Ramos (cell line): ENCODE measurements around the gene RAD9A.

Source experiments
- in situ Hi-C: fragments of 300-500 bp; cut with MboI; formaldehyde crosslinking; loops from one replicate; pipeline ENCODE4 v1.14.3; 2022; ENCODE audit warnings: low sequenced_read_pairs; ENCODE audit not compliant: unreplicated experiment

RAD9A gene

DNA sequence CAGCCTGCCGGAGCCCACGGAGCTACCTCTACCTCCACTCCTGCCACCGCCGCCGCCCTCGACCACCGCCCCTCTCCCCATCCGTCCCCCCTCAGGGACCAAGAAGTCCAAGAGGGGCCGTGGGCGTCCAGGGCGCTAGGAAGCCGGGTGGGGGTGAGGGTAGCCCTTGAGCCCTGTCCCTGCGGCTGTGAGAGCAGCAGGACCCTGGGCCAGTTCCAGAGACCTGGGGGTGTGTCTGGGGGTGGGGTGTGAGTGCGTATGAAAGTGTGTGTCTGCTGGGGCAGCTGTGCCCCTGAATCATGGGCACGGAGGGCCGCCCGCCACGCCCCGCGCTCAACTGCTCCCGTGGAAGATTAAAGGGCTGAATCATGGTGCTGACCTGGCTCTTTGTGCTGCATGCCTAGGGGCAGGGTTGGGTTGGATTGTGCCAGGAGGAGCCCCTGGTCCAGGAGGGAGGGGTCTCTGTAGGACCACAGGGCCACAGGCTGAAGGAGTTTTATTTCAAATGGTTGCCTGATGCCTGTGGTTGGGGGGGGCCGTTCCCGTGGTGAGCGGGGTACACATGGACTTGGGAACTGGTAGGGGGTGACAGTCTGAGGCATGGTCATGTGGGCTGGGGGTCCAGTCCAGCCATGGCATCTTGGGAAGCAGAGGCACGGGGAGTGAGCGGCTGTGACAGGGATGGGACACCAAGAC, 43.4 kb downstream of the RAD9A start:
- in situ Hi-C loops = no loop called here

DNA sequence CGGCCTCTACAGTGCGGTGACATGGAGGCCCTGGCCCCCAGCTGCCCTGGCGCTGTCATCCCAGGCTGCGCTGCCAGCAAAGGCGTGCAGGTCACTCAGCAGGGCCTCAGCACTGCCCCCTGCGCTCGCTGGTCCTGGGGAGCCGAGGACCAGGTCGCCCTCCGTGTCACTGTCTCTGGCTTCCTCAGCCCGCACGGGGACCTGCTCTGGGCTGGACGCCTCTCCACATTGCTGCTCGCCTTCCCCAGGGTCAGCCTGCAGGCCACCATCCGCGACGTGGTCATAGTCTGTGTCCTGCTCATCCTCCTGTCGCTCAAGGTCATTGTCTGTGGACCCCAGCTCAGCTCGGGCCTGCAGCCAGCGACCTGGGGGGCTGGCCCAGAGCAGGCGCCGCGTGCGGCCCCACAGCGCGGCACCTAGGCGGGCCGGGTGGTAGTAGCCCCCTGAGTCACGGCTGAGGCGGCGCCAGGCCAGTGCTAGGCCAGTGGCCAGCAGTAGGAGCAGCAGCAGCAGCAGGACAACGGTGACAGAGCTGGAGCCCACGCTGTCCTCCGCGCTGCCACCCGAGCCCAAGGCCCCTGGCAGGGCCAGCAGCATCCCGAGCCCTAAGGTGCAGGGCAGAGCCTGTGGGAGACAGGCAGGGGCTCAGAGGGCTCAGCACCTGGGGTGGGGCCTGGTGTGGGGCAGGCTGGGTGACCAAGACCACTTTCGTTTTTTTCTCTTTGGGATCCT, 44.1 kb downstream of the RAD9A start:
- in situ Hi-C loops = no loop called here

DNA sequence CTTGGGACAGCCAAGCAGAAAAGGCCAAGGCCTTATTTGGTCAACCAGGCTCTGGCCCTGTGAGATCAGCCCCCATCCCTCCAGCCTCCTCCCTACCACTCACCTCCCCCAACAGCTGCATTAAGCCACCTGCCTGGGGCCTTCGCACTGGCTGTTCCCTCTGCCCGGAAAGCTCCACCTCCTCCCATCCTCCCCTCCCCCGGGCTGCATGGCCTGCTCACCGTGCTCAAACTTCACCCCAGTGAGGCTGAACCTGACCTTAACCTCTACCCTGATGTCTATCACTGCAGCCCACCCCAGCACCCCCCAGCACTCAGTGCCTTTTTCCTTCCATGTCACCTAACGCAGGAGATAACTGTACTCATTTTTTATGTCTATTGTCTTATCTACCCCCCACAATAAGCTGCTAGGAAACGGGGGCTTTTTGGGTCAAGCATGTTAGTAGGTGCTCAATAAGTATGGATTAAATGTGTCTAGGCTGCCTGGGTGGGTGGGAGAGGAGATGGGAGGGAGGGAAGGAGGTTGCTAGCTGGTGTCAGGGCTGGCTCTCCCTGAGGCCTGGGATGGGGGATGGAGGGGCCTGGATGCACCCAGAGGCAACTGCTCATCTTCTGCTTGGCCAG, 44.8 kb downstream of the RAD9A start:
- in situ Hi-C loops = no loop called here

DNA sequence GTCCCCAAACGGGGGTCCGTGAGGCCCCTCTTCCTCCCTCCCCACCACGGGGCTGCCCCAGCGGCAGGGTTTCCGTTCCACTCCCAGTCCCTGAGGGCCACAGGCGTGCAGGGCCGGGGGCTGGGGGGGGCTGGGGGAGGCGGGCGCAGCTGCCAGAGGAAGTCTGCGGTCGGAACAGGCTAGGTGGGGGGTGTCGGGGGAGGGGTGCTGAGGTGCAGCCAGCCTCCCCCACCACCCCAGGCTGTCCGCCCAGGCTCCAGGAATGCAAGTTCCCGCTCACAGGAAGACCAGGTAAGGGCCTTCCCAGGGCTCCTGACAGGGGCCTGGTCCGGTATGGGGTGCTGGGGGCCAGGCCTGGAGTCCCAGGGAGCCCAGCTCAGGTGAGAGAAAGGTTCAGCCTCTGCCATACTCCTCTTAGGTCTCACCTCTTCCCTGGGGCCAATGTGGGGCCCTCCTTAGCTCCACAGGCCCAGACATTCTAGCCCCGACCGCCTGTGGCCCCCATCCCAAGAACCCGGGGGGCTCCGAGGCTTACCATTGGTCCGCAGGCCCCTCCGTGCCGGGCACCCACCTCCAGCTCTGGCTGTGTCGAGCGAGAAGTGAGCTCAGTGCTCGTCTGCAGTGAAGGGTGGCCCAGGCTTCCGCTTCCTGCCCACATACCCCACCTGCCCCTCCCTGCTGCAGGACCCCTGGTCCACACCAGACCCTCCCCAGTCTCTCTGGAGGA, 45.5 kb downstream of the RAD9A start, which contains the start of gene PTPRCAP:
Gene PTPRCAP (minus strand): TSS at position 601 of the 727 bp plus-strand sequence. CDS start 63 bp downstream, at position 538.
- in situ Hi-C loops = no loop called here

DNA sequence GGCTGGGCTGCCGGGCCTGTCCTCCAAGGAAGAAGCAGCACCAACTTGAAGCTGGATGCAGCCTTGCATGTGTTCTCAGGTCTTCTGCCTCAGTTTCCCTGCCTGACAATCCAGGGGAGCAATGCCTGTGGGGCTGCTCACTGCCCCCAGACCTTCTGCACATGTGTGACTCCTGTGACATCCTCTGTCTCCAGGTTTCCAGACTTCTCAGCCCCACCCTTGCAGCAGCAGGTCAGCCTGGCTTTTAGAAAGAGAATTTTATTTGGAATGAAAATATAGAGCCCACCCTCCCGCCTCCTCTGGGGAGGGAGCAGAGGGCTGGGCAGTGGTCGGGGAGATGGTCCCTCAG, 46.0 kb downstream of the RAD9A start:
- in situ Hi-C loops = no loop called here

DNA sequence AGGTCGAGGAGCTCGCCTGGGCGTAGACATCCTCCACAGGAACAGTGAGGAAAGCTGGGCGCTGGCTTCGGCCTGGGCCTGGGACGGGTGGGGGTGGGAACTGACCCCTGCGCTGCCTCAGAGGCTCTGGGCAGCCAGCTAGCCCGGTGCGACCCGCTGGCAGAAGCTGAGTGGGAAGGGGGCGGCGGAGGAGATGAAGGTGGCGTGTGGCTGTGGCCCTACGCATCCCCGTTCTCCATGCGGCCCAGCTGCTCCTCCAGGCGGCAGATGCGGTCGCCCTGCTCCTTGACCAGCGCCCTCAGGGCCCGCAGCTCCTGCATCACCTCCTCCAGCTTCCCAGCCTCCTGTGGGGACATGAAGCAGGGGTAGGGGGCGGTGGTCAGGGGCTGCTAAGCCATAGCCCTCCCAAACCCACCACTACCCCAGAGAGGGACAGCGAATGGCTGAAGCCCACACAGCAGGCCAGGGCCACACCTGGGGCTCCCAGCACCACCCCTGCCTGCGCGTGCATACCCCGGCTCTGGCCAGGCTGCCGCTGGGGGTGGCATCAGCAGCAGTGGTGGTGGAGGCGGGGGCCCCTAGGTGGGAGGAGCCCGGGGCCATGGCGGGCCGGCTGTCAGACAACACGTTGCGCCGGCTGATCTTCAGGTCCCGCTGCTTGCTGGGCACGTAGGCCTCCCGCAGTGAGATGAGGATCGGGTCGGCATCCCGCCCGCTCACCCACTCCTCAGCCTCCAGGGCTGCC, 46.5 kb downstream of the RAD9A start:
- in situ Hi-C loops = no loop called here

DNA sequence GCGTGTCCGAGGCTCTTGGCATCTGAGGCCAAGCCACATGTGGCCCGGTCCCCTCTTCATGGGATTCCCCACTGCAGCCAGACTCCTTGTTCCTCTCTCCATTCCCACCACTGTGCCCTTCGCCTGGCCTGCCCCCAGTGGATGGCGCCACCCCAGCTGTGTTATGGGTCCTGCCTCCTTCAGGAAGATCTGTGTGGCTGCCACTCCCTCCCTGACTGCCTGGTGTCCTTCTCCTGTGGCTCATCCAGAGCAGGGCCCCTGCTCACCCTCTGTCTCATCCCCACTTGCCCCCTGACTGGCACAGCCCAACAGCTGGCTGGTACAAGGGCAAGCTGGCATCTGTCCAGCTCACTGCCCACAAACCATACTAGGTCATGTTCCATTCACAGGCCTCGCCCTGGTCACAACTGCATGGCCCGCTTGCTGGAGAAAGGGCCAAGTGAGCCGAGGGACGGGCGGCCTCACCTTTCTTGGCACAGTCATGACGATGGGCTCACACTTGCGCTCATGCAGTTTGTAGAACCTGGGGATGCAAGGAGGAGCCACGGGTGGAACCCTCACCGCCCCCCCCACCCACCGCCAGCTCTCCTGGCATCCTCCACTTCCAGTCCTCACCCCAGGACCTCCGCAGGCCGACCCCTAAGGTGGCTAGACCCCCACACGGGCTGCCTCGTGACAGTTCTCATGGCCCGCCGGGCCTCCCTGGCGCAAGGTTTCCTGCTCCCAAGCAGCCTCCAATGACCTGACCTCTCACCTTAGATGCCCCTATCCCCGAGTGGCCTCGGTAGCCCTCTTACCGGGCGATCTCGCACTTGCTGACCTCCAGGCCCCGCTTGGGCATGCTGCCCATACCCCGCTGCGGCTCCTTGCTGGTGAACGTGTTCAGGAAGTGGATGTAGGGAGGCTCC, 47.8 kb downstream of the RAD9A start:
- in situ Hi-C loops = no loop called here

DNA sequence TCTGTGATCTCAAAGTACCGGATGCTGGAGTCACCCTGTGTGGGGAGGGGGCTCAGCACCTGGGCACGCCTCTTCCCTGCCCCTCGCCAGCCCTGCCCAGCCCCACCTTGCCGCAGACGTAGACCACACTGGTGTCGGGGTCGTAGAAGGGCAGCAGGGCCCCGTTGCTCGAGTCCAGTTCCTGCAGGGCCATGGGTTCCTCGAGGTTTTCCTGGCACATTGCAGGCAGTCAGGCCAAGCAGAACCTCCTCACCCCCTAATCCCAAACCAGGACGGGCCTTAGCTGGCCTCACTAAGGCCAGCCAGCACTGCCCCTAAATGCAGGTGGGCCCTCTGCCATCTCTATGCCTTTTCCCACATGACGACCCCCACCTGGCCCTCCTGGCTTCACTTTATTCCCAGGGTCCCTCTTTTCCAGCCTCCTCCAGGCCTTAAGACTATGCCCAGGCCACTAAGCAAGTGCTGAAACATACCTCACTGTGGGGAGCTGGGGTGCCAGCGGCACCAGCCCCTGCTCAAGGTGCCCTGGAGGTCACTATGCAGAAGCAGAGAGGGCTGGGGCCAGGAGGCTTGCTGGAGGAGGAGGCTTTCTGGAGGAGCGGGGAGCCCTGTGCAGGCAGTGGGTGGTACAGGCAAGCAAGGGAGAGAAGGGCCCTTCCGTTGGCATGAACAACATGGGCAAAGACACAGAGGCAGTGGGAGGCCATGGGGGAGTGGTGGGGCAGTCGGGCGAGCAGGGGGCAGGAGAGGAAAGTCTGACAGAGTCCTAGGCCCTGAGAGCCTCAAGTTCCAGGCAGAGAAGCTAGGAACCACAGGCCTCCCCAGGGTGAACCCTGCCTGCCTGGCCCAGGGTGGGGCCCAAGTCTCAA, 48.7 kb downstream of the RAD9A start:
- in situ Hi-C loops = no loop called here

DNA sequence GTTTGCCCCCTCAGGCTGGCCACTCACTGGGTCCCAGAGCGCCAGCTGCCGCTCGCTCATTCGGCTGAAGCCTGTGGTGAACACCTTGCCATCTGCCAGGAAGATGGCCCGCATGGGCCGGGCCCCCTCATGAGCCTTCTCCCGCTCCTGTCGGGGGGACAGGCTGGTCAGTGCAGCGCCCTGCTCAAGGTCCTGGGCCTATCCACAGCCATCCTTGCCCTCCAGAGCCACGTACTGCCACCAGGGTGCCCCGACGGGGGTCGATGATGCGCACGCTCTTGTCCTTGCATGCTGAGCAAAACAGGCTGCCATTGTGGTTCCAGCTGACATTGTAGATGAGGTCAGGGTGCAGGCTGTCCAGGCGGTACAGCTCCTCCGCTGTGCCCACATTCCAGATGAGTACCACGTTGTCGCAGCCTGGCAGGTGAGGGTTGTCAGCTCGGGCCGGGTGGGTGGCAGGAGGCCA, 49.3 kb downstream of the RAD9A start:
- in situ Hi-C loops = no loop called here

DNA sequence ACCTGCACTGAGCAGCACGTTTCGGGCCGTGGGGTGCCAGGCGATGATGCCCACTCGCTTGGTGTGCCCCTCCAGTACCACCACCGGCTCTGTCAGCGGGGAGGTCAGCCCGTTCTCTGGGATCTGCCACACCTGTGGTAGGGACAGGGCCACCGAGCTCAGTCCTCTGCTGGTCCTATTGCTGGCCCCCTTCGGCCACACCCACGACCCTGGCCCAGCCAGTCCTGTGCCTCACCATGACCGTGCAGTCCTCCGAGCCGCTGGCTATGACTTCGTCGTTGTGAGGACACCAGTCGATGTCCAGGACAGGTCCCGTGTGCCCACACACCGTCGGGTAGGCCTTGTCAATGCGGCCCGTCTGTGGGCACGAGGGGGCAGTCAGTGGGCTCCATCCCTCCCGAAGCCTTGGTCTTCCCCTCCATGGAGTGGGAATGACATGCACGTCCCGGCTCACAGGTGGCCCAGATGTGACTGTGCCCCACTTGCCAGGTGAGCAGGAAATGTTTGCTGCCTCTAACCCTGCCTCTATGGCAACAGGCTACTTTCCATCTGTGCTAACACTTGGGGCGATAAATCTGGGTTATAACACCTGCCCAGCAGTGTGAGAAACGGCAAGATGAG, 50.1 kb downstream of the RAD9A start:
- in situ Hi-C loops = no loop called here

DNA sequence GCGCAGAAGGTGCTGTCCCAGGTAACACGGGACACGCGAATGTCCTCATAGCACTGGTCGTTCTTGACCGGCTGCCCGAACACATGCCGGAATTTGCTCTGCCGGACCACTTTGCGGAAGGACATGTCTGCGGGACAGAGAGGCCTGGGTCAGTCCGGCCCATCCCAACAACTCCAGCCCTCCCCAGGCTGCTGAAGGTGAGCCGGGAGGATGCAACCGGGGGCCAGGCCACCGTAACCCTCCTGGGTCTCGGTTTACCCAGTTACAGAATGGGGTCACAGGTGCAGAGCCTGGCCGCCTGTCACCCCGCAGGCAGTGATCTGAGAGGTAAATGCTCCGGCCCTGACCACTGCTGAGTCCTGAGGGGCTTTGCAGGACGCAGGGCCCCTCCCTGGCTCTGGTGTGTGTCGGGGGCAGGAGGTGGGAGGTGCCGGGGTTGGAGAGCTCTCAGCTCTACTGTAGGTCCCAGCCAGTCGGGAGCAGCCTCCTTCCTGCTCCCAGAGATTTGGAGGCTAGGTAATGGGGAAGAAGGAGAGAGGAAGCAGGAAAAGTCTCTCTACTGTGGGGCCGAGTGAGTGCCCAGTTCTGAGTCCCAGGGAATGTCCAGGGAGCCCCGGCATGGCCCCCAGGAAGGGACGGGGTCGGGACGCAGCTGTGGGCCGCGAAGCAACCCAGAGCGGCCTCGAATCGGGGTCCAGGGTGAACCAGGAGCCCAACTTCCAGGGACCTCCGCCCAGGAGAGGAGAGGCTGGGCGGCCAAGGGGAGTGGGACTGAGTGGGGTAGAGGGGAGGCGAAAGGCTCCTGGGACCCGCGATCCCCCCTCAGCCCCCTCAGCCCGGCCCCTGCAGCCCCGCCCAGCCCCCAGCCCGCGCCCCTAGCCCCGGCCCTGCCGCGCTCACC, 51.0 kb downstream of the RAD9A start:
- in situ Hi-C loops = no loop called here

DNA sequence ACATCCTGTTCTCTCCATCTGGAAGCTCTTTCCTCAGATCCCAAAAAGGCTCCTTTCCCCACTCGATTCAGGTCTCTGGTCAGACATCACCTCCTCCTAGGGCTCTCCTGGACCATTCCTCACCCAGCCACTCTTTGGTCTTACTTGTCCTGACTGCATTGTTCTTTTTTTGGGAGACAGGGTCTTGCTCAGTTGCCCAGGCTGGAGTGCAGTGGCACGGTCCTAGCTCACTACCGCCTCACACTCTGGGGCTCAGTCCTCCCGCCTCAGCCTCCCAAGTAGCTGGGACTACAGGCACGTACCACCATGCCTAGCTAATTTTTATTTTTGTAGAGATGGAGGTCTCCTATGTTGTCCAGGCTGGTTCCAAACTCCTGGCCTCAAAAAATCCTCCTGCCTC, 53.7 kb downstream of the RAD9A start:
- in situ Hi-C loops = no loop called here
